NCI-H69 (cell line): ENCODE data around the gene MMP15.
"Not testable (repeated sequence)": the region's sequence is repeated elsewhere in the genome, so short reads cannot be mapped to it uniquely, and the experiment has no call there.

Source experiments
- DNase-seq: peaks from one replicate; lab custom pipeline; 2025; lab: John Stamatoyannopoulos, UW

The MMP15 gene

GRCh38 chr16:58025351-58026138, at the start of gene MMP15:
Gene MMP15, plus strand, starts transcription at chr16:58025754. Its CDS starts 597 bp downstream, at chr16:58026351.
- peak; percentile 90 for DNase-seq

DNA sequence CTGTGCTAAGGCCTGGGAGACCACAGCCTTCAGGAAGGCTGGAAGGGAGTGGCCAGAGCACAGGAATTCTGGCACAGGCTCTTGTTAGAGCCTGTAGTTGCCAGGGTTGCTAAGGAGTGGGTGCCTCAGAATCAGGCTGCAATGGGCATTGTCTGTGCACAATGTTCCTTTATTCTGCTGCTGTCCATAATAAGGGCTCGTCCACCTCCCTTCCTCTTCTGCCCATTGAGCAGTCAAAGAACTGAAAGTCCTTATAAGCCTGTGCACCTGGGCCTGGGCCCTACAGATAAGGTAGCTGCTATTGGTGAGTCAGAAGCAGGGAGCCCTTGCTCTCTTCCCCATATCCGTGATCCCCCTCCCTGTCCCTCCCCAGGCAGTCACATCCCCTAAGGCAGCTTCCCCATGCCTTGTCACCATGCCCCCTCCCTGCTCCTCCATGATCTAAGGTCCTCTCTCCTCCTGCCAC, 49.2 kb upstream of the MMP15 start:
- no peak for DNase-seq

DNA sequence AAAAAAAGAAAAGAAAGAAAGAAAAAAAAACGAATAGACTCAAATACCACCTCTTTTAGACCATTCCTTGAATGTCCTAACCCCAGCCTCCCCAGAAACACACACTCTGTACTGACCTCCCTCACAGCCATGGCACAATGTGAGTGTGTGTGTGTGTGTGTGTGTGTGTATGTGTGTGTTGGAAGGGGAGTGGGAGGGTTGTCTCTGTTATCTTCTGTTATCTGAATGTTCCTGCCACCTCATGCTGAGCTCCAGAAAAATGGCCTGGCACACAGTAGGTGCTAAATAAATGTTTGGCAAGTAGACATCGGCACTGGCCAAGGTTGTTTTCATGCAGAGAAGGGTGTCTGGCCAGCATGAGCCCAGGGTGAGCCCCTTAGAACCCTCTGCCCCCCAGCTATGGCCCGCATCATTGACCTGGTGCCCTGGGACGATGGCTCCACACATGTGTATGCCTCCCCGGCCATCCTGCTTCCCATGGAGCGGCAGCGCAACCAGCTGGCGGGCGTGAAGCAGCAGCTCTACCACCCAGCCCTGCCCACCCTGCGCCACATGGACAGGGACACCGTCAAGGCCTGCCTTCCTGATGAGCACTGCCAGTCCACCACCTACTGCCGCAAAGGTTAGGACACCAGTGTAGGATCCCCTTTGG, 48.0 kb upstream of the MMP15 start:
- no peak for DNase-seq

- not testable (repeated sequence) for DNase-seq
Measured at GRCh38 chr16:57978070-57978465, 47.5 kb upstream of the MMP15 start.

- no peak for DNase-seq
Measured at GRCh38 chr16:57979006-57979585, 46.5 kb upstream of the MMP15 start.

DNA sequence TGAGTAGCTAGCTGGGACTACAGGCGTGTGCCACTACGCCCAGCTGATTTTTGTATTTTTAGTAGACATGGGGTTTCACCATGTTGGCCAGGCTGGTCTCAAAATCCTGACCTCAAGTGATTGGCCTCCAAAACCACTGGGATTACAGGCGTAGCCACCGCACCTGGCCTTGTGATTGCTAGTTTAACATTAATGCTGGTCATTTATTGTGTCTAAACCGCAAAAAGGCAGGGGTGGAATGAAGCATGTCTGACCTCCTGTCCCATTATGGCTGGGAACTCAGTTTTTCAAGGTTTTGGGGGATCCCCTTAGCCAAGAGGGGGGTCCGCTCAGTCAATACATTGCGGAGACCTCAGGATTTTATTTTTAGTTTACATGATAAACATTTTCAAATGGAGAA, 43.9 kb upstream of the MMP15 start:
- DNase-seq: no peak

DNA sequence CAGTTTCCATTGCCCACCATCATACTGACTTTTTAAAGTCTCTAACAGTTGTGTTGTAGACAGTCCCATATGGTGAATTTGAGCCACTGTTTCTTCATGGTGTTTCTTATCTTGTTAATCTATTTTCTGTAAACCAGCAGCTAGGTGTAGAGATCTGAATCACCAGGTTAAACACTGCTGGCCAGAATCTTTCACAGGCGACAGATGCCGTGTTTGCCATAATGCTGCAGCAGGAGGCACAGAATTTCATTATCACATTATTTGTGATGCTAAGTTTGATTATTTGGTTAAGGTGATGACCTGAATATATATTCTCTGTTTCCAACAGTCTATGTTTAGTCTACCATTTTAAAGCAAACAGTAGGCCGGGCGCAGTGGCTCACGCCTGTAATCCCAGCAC, 43.2 kb upstream of the MMP15 start:
- peak; percentile 5 for DNase-seq

GRCh38 chr16:57984443-57985203, 40.9 kb upstream of the MMP15 start:
- peak; percentile 88 for DNase-seq

- peak; percentile 51 for DNase-seq
Measured at GRCh38 chr16:57985204-57986181, 40.1 kb upstream of the MMP15 start.

DNA sequence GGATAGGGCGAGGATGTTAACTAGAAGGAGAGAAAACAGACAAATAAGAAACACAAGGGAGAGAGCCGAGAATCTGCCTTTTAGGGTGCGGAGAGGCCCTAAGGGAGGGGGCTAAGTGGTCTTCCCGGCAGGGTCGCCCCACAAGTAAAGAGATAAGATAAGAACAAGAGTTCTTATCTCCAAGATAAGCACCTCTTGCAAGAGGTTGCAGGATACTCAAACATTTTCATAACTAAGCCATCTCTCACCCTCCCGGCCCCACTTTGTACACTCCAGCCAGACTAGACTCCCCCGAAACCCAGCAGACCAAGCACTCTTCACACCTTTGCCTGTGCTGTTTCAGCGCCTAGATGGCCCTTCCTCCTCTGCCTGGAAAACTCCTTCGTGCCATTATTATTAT, 39.4 kb upstream of the MMP15 start:
- DNase-seq: no peak

GRCh38 chr16:57987441-57988177, 37.9 kb upstream of the MMP15 start:
- no peak for DNase-seq

DNA sequence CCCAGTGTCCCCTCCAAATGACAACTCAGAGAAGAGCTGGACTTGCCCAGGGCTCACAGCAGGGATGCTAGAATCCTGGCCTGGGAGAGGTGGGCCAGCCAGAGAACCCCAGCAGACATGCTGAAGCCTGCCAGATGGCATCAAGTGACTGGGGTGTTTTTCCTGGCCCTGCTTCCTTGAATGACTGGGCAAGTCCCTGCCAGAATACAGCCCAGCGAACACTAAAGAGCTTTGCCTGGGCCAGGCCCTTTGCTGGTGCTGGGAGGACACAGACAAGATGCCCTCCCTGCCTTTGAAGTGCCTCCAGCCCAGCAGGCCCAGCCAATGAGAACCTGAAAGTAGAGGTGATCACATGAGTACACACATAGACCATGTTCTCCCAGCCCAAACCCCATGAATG, 36.6 kb upstream of the MMP15 start:
- peak; percentile 51 for DNase-seq

DNA sequence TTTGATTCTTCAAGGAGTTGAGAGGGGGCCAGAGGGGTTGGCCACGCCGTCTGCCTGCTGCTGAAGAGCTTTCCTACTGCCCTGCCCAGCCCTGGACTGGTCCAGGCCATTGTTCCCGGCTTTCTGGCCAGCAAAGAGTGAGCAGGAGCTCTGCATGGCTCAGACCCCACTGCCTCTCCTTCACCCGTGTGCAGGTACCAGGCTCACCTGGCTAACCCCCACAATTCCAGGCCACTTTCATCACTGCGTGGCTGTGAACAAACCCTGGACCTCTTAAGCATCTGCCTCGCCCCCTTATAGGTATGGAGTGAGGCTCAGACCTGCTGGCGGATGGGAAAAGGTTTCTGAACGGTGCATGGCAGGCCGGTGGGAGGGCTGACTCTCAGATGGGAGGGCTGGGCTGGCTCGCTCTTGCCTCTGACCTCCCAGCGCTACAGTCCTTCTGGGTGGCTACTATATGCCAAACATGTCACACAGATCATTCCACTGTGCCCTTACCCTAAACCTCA, 33.9 kb upstream of the MMP15 start:
- DNase-seq: no peak

DNA sequence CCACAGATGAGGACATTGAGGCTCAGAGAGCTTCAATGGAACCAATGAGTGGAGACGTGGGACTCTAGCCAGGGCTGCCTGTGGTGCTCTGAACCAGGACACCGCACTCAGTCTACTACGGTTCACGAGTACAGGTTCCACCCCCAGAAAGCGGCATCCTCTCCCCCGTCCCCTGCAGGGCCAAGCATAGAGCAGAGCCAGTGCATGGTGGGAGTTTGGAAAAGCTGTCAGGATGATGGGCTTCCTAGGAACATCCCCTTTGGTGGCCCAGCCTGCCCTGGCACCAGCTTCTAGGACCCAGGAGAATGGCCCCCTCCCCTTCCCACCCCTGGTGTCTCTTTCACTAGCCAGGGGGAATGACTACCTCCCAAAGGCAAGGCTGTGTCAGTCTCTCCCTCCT, 33.5 kb upstream of the MMP15 start:
- DNase-seq: no peak

GRCh38 chr16:57993438-57993837, 32.1 kb upstream of the MMP15 start:
- peak; percentile 82 for DNase-seq

DNA sequence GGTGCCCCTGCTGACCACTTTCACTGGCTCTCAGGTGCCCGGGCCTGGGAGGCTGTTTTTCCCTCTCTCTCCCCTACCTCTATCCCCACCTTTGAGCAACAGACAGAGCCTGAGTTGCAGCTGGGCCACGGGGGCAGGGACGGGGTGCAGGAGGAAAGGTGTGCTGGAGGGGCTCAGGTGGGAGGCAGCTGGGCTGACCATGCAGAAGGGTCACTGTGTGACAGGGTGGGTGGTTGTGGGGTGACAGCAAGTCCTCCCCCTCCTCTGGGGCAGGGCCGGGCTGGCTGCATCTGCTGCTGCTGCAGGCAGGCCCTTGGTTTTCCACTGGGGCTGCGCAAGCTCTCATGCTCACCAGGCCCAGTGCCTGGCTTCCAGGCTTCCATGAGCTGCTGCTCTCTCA, 31.7 kb upstream of the MMP15 start:
- DNase-seq: peak; percentile 3

- no peak for DNase-seq
Measured at GRCh38 chr16:57994361-57994760, 31.2 kb upstream of the MMP15 start.

DNA sequence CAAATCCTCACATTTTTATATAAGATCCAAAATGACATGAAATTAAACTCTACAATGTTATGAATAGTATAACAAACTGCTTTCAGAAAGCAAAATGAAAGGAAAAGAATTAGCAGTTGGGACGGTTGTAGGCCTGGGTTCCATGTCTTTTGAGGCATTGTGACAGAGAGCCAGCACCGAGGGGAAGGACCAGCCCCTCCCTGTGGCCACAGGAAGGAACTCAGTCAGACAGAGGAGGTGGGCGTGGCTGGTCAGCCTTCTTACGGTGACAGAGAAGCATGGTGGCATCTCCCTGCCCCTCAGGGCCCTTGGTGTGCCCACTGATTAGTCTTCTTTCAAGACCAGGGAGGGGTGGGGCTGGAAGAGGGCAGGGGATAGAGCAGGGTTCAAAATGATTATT, 30.8 kb upstream of the MMP15 start:
- peak; percentile 58 for DNase-seq

DNA sequence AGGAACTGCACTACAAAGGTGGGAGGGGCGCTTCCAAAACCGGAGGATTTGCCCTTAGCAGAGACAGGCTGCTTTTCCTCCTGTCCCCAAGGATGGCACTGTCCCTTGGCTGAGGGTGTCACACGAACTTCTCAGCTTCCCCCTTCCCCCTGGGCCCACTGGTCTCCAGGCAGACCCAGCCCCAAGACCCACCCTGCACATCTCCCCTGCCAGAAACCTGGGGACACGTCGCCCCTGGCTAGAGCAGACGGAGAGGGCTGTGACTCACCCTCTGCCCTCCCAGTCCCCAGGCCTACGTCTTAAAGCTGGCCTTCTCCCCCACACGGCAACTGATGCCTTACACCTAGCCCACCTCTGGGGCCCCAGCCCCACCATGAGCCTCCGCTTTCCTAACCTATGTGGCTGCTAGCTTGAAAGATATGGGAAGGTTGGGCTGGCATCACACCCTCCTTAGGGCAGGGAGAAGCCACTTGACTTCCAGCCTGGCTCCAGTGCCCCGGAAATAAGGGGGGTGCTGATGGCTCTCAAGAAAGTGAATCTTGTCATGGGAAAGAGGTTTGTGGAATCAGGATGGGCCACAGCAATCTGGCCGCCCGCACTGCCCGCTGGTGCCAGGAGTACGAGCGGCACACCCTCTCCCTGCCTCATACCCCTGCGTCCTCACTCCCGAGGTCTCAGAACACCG, 29.7 kb upstream of the MMP15 start:
- DNase-seq: no peak
